GM12878 (cell line): ENCODE results near the gene RNF150. TPM values are rescaled to one million over a fixed set of nuclear protein-coding genes. Genes with fewer than 3 reads are reported as not detected.

ENCODE experiments used
- ATAC-seq: fragments of 200-7000 bp; cut with Tn5 transposase; 3 replicates; pipeline ENCODE4 v1.9.1; 2020; ENCODE audit warnings: mild to moderate bottlenecking, moderate library complexity
- BruUV-seq: library from RNA; stranded (reverse); fragments of 400-500 nt; replicated peaks from 2 replicates; lab custom pipeline; 2021; lab: Mats Ljungman, UMichigan
- CTCF ChIA-PET: fragments of 300-600 bp; sonication (Branson Sonifier 250); formaldehyde crosslinking; extraction: SDS; loops from one replicate; lab custom pipeline; 2021; ENCODE audit warnings: inconsistent platforms; lab: Yijun Ruan, JAX
- POLR2A ChIA-PET: fragments of 350-600 bp; formaldehyde crosslinking; extraction: SDS; loops from one replicate; lab custom pipeline; 2021; ENCODE audit warnings: inconsistent platforms; lab: Charles Lee
- RAD21 ChIA-PET: fragments of 300-600 bp; sonication (Branson Sonifier 250); formaldehyde crosslinking; loops from one replicate; lab custom pipeline; 2023; ENCODE audit warnings: antibody characterized with exemption; ENCODE audit not compliant: unreplicated experiment; lab: Charles Lee
- SMC1A ChIA-PET: fragments of 300-600 bp; sonication (Branson Sonifier 250); formaldehyde crosslinking; loops from one replicate; lab custom pipeline; 2023; ENCODE audit not compliant: unreplicated experiment, uncharacterized antibody; lab: Charles Lee
- DNase-seq: peaks from one replicate; pipeline ENCODE4 v3.0.0-alpha.2; 2011; ENCODE audit warnings: low read depth, low spot score
- FAIRE-seq: peaks from 3 replicates; lab custom pipeline; 2011; peaks lifted over from hg19 to GRCh38; lab: Jason Lieb, UNC
- H2AFZ ChIP-seq: 2 replicates; pipeline ENCODE4 v1.6.0; 2011; ENCODE audit warnings: low read depth, low read length, control low read depth; ENCODE audit not compliant: control insufficient read depth
- H3K27ac ChIP-seq: 2 replicates; pipeline ENCODE4 v1.5.1; 2011; ENCODE audit warnings: control low read depth; ENCODE audit not compliant: control insufficient read depth, insufficient read depth
- H3K27me3 ChIP-seq, 2 experiments: replicated peaks in 1 of 2; 2 replicates each; pipeline versions ENCODE4 v1.6.0 to v1.6.1; 2011; ENCODE audit warnings: low read length in 1 of 2; ENCODE audit not compliant: control insufficient read depth in 2 of 2, insufficient read depth in 2 of 2
- H3K36me3 ChIP-seq, 2 experiments: 2 replicates each; pipeline ENCODE4 v1.5.1; 2011; ENCODE audit warnings: low read length in 1 of 2; ENCODE audit not compliant: control insufficient read depth in 2 of 2, insufficient read depth in 2 of 2
- H3K4me1 ChIP-seq: 2 replicates; pipeline ENCODE4 v1.6.1; 2011; ENCODE audit warnings: mild to moderate bottlenecking, low read length, moderate library complexity, mixed read lengths; ENCODE audit not compliant: control insufficient read depth, insufficient read depth
- H3K4me2 ChIP-seq: 2 replicates; pipeline ENCODE4 v1.6.0; 2011; ENCODE audit warnings: control low read depth; ENCODE audit not compliant: control insufficient read depth, insufficient read depth
- H3K4me3 ChIP-seq: fragments of 200-600 bp; sonication (generic); 2 replicates; pipeline ENCODE4 v1.5.1; 2016
- H3K79me2 ChIP-seq: 2 replicates; pipeline ENCODE4 v1.6.0; 2011; ENCODE audit warnings: low read length; ENCODE audit not compliant: control insufficient read depth, insufficient read depth
- H3K9ac ChIP-seq: 2 replicates; pipeline ENCODE4 v1.8.0; 2011; ENCODE audit warnings: low read length, control low read depth, mixed read lengths; ENCODE audit not compliant: control insufficient read depth, insufficient read depth
- H3K9me3 ChIP-seq: replicated peaks from 3 replicates; pipeline ENCODE4 v1.5.1; 2011; ENCODE audit warnings: mild to moderate bottlenecking, low read length; ENCODE audit not compliant: control insufficient read depth, insufficient read depth
- H4K20me1 ChIP-seq: 2 replicates; pipeline ENCODE4 v1.6.0; 2011; ENCODE audit not compliant: control insufficient read depth, insufficient read depth
- RAD21 ChIP-seq: IDR thresholded peaks from 2 replicates; pipeline ENCODE4 v1.6.1; 2011; ENCODE audit warnings: mild to moderate bottlenecking, low read depth, low read length, moderate library complexity; ENCODE audit not compliant: insufficient read depth
- RCOR1 ChIP-seq: conservative IDR thresholded peaks from 2 replicates; pipeline ENCODE4 v1.6.1; 2012; ENCODE audit warnings: low read depth, low read length, improper control_type of control experiment
- WGBS: methylation state at CpG from one replicate; pipeline ENCODE4 v1.1.6; 2016; ENCODE audit warnings: low lambda C conversion rate; ENCODE audit not compliant: insufficient replicate concordance, insufficient coverage; ENCODE audit errors: missing lambda C conversion rate; 5-methylcytosine and 5-hydroxymethylcytosine counted together
- in situ Hi-C: fragments of 300-500 bp; cut with MboI; formaldehyde crosslinking; loops from 9 replicates; pipeline ENCODE4 v1.14.3; 2018; ENCODE audit warnings: mixed read lengths
- intact Hi-C: fragments of 100-400 bp; cut with micrococcal nuclease; formaldehyde crosslinking; loops from one replicate; pipeline ENCODE4 v1.14.2; 2022; ENCODE audit not compliant: unreplicated experiment
- polyA plus RNA-seq, 11 experiments: library from polyadenylated mRNA; depleted of rRNA in 4 of 11; unstranded in 6 of 11; stranded (reverse) in 5 of 11; fragments of >200 nt; fragmentation: Nextera tagmentation in 4 of 11; fragmentation: Illumina TruSeq in 1 of 11; extraction: Ambion mirVana in 4 of 11; extraction: Trizol in 1 of 11; gene quantifications; 1 replicate in 1 of 11; 2 replicates in 10 of 11; pipeline versions ENCODE4 v1.2.1 to v1.2.3, GENCODE V29; 2011 to 2016; ENCODE audit warnings: inconsistent platforms in 2 of 11, missing spikeins in 2 of 11, low read depth in 1 of 11
- total RNA-seq, 4 experiments: library from RNA; depleted of rRNA in 3 of 4; stranded (reverse); fragments of >200 nt in 3 of 4; fragmentation: Illumina TruSeq in 1 of 4; extraction: Trizol in 1 of 4; gene quantifications; 2 replicates each; pipeline versions ENCODE4 v1.2.1 to v1.2.3, GENCODE V29; 2013 to 2021
- TF ChIP-seq, protein P1 (sequence below): fragments of 450-650 bp; IDR thresholded peaks from 2 replicates; pipeline ENCODE4 v1.6.1; 2014; ENCODE audit warnings: mild to moderate bottlenecking
- TF ChIP-seq, protein P2 (sequence below): fragments of 450-650 bp; formaldehyde crosslinking; IDR thresholded peaks from 2 replicates; pipeline ENCODE4 v1.5.0; 2022; ENCODE audit warnings: mild to moderate bottlenecking, missing genetic modification characterization

RNF150 gene
- total and polyA plus RNA-seq, 10 of the 15 experiments (the other 5 are each of a cell fraction or from before 2014, with no cell fraction given) = 0.01 to 2.3 (median 0.04) TPM; not detected in 6

DNA sequence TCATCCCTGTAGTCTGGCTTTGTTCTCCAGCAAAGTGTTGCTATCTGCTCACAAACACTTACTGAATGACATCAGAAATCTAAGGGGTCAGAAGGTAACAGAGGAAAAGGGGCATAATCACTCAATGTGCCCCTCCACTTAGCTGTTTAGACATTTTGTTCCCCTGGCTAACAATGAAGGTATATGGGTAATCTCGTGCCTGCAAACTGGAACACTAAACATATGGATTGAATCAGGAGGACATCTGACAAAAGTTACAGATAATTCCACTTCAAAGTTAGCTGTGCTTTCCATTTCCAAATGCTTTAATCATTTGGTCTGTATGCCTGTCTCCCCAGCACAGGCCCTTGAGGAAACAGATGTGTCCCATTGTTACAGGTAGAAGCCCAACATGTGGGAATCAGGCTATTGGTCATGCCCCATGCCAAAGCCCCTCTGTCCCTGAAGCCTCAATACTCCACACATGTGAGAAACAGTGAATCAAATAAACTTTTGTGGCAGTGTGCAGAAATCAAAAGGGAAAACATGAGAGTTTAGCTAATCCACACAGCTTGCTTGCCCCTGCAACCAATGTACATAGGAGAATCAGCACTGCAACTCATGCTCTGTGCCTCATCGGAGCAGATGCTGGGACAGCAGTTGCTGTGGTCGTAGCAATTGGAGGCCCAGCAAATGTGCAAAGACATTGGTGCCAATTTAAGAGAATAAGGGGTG, 111.7 kb downstream of the RNF150 start (continued):
- TF ChIP-seq, protein P1, sequence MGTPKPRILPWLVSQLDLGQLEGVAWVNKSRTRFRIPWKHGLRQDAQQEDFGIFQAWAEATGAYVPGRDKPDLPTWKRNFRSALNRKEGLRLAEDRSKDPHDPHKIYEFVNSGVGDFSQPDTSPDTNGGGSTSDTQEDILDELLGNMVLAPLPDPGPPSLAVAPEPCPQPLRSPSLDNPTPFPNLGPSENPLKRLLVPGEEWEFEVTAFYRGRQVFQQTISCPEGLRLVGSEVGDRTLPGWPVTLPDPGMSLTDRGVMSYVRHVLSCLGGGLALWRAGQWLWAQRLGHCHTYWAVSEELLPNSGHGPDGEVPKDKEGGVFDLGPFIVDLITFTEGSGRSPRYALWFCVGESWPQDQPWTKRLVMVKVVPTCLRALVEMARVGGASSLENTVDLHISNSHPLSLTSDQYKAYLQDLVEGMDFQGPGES = no peak
- TF ChIP-seq RCOR1 = no peak
- TF ChIP-seq, protein P2, sequence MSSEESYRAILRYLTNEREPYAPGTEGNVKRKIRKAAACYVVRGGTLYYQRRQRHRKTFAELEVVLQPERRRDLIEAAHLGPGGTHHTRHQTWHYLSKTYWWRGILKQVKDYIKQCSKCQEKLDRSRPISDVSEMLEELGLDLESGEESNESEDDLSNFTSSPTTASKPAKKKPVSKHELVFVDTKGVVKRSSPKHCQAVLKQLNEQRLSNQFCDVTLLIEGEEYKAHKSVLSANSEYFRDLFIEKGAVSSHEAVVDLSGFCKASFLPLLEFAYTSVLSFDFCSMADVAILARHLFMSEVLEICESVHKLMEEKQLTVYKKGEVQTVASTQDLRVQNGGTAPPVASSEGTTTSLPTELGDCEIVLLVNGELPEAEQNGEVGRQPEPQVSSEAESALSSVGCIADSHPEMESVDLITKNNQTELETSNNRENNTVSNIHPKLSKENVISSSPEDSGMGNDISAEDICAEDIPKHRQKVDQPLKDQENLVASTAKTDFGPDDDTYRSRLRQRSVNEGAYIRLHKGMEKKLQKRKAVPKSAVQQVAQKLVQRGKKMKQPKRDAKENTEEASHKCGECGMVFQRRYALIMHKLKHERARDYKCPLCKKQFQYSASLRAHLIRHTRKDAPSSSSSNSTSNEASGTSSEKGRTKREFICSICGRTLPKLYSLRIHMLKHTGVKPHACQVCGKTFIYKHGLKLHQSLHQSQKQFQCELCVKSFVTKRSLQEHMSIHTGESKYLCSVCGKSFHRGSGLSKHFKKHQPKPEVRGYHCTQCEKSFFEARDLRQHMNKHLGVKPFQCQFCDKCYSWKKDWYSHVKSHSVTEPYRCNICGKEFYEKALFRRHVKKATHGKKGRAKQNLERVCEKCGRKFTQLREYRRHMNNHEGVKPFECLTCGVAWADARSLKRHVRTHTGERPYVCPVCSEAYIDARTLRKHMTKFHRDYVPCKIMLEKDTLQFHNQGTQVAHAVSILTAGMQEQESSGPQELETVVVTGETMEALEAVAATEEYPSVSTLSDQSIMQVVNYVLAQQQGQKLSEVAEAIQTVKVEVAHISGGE (CRISPR knock-in tag) = no peak
- TF ChIP-seq, all 136 proteins: peak for 0

DNA sequence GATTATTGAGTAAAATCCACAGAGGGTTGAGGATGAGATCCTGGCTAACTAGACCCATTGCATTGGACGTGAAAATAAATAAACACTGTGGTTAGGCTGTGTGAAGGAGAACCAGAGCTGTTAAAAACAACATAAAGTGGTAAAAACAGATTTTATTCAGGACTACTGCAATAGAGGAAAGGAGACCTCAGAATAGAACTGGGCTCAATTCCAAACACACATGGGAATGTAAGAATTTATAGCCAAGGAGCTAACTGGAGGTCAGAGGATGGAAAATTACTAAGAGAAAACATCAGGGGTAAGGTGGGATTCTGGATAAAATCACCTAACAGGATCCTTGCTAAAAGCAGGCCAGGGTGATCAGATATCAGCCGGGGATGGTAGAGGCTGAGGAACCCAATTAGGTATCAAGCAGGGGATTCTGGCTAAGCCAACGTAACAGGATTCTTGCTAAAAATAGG, 112.4 kb downstream of the RNF150 start:
- H4K20me1 ChIP-seq = no peaks in the 10 kb centered on the region
- no peak overlapping the region for H3K4me3 ChIP-seq
- no peaks in the 10 kb centered on the region for H3K4me1 ChIP-seq
- intact Hi-C loops = no loop called here
- RAD21 ChIA-PET = no interaction called here
- no peak for TF ChIP-seq RAD21
- TF ChIP-seq, all 136 proteins: peak for 0
- WGBS = 12% methylated on average over 3 of the region's 3 CpGs
- no peak for ATAC-seq
- H3K27me3 ChIP-seq = no peaks in the 10 kb centered on the region; a peak in 1 of 4 replicates
- SMC1A ChIA-PET = no interaction called here
- H3K27ac ChIP-seq = no peak overlapping the region
- H2AFZ ChIP-seq = no peak overlapping the region
- FAIRE-seq = no peak
- POLR2A ChIA-PET = no interaction called here
- no peak overlapping the region for H3K4me2 ChIP-seq
- no TSS peak for BruUV-seq
- H3K79me2 ChIP-seq = no peaks in the 10 kb centered on the region
- CTCF ChIA-PET = interaction anchor here (1.4 kb wide), 1 partner anchor 9 kb away, joined by 5 read pairs; no protein-coding TSS in a partner anchor
- no peaks in the 10 kb centered on the region for H3K36me3 ChIP-seq
- in situ Hi-C loops = no loop called here
- H3K9me3 ChIP-seq = no peaks in the 10 kb centered on the region
- no peak for DNase-seq
- no peak overlapping the region for H3K9ac ChIP-seq
